GM12872 (cell line): Measurements from ENCODE around the gene TRPM2.

Experiments used
- TF ChIP-seq, protein P1 (sequence below): IDR thresholded peaks from 3 replicates; pipeline ENCODE4 v1.5.1; 2011; ENCODE audit warnings: low read depth, mild to moderate bottlenecking, low read length, moderate library complexity; ENCODE audit not compliant: insufficient read depth

The TRPM2 gene

GRCh38 chr21:44349847-44350772 is 3.3 kb upstream of the TRPM2 start:
- TF ChIP-seq, protein P1, sequence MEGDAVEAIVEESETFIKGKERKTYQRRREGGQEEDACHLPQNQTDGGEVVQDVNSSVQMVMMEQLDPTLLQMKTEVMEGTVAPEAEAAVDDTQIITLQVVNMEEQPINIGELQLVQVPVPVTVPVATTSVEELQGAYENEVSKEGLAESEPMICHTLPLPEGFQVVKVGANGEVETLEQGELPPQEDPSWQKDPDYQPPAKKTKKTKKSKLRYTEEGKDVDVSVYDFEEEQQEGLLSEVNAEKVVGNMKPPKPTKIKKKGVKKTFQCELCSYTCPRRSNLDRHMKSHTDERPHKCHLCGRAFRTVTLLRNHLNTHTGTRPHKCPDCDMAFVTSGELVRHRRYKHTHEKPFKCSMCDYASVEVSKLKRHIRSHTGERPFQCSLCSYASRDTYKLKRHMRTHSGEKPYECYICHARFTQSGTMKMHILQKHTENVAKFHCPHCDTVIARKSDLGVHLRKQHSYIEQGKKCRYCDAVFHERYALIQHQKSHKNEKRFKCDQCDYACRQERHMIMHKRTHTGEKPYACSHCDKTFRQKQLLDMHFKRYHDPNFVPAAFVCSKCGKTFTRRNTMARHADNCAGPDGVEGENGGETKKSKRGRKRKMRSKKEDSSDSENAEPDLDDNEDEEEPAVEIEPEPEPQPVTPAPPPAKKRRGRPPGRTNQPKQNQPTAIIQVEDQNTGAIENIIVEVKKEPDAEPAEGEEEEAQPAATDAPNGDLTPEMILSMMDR: no peak

- TF ChIP-seq, protein P1: no peak
Measured at GRCh38 chr21:44350773-44351481, 2.5 kb upstream of the TRPM2 start.

DNA sequence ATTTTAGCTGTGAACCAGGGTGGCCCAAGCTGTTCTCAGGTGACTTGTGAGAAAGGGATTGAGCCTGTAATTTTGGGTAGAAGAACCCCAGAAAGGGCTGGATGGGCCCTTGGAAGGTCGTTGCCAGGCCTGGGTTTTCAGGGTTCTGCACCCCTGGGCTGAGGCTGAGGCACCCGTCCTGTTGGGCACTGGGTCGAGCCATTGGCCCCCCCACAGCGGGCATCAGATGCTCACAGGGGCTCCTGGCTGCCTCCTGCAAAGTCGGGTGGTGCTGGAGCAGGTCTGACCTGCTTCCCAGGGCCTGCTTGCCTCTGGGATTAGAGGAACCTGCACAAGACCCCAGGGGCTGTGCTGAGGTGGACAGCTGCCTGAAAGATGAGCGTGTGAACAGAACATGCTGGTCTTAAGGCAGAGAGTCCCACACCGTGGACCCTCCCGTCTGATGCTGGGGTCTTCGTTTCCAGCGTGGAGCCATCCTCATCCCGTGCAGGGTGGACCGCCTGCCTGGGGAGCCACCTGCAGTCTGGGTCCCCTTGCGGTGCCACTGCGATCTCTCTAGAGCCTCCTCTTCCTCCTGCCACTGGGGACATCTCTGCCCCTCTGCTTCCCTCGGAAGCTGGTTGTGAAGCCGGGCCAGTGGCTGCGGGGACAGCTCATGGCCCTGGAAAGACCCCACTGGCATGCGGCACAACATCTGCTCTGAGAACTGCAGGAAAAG is 1.7 kb upstream of the TRPM2 start:
- TF ChIP-seq, protein P1: no peak

DNA sequence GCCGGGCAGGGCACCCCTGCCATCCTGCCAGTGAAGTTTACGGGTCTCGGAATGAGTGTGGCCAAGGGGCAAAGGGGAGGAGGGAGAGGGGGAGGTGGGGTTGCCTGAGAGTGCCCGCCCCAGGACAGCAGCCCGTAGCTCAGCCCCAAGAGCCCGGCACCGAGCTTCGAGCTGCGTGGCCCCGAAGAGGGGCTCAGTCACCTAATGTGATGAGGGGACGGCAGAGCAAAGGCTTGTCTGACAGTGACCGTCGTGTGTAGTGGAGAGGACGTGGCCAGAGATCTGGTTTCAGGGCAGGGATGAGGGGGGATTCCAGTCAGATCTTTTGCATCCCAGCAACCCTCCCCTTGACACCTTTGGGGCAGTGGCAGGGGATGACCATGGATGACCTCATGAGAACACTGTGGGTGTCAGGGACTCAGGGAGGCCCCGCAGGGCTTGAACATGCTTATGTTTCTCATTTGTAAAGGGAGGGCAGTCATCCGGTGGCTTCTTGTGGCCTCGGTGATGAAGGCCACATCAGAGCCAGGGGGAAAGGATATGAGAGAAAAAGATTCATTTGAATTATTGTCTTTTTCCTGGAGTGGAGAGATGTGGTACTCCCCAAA is 1.1 kb upstream of the TRPM2 start:
- TF ChIP-seq, protein P1: no peak

DNA sequence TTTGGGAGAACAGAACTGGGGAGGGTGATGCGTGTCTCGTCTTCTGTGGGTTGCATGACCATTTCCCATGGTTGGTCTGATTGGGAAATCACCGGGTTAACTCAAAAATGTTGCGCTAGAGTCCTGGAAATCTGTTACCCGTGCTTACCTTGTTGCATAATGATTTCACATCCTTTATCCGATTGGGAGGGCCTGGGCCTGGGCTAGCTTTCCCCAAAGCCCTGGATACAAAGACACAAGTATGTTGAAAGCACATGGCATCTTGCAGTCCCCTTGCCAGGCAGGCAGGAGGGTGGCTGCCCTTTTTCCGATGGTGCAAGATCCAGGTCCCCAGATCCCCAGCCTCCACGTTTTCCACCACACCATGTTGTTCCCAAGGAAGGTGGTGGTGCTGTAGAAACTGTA is 582 bp downstream of the TRPM2 start:
- TF ChIP-seq, protein P1: no peak

GRCh38 chr21:44354775-44355771 is 1.7 kb downstream of the TRPM2 start:
- TF ChIP-seq, protein P1: no peak
